OCI-LY7 (cell line): ENCODE measurements around the gene TAOK3. TPM values are rescaled to one million over a fixed set of nuclear protein-coding genes. Genes with fewer than 3 reads are reported as not detected.

ENCODE experiments used
- BruUV-seq: library from RNA; stranded (reverse); fragments of 400-500 nt; replicated peaks from 2 replicates; lab custom pipeline; 2021; lab: Mats Ljungman, UMichigan
- CTCF ChIA-PET: fragments of 300-600 bp; sonication (Branson Sonifier 250); formaldehyde crosslinking; loops from one replicate; lab custom pipeline; 2022; ENCODE audit warnings: antibody characterized with exemption; ENCODE audit not compliant: unreplicated experiment; lab: Charles Lee
- POLR2A ChIA-PET: fragments of 300-600 bp; sonication (Branson Sonifier 250); formaldehyde crosslinking; loops from one replicate; lab custom pipeline; 2022; ENCODE audit warnings: antibody characterized with exemption; lab: Charles Lee
- DNase-seq: peaks from one replicate; pipeline ENCODE4 v3.0.0-alpha.2; 2015; ENCODE audit warnings: low spot score
- H2AFZ ChIP-seq: fragments of 200-600 bp; sonication (generic), shearing (Covaris generic); 2 replicates; pipeline ENCODE4 v1.6.1; 2014; ENCODE audit warnings: mild to moderate bottlenecking, antibody characterized with exemption, low read length, moderate library complexity
- H3K27ac ChIP-seq: fragments of 200-600 bp; sonication (generic); 2 replicates; pipeline ENCODE4 v1.5.1; 2014; ENCODE audit warnings: mixed run types, low read depth, mild to moderate bottlenecking, moderate library complexity, low read length, inconsistent platforms; ENCODE audit not compliant: poor library complexity, severe bottlenecking
- H3K36me3 ChIP-seq: fragments of 200-600 bp; sonication (generic); 2 replicates; pipeline ENCODE4 v1.6.1; 2014; ENCODE audit warnings: mild to moderate bottlenecking, antibody characterized with exemption, low read length, moderate library complexity, mixed read lengths; ENCODE audit not compliant: insufficient read depth
- H3K4me1 ChIP-seq: fragments of 200-600 bp; sonication (generic); 2 replicates; pipeline ENCODE4 v1.5.1; 2014; ENCODE audit warnings: mild to moderate bottlenecking, low read length; ENCODE audit not compliant: insufficient read depth, poor library complexity, severe bottlenecking
- H3K4me2 ChIP-seq: fragments of 200-600 bp; sonication (generic); 2 replicates; pipeline ENCODE4 v1.6.1; 2014; ENCODE audit warnings: mild to moderate bottlenecking, low read length
- H3K4me3 ChIP-seq: fragments of 200-600 bp; sonication (generic); 2 replicates; pipeline ENCODE4 v1.5.1; 2014; ENCODE audit warnings: mild to moderate bottlenecking, low read depth, low read length; ENCODE audit not compliant: poor library complexity, severe bottlenecking
- H3K79me2 ChIP-seq: fragments of 200-600 bp; sonication (generic); 2 replicates; pipeline ENCODE4 v1.6.1; 2016; ENCODE audit warnings: low read depth, mild to moderate bottlenecking, low read length, moderate library complexity, mixed read lengths; ENCODE audit not compliant: insufficient read depth
- H3K9me2 ChIP-seq: fragments of 200-600 bp; sonication (generic); 2 replicates; pipeline ENCODE4 v1.6.1; 2016; ENCODE audit warnings: mild to moderate bottlenecking, low read length, mixed read lengths; ENCODE audit not compliant: insufficient read depth
- H3K9me3 ChIP-seq: fragments of 200-600 bp; sonication (generic); 2 replicates; pipeline ENCODE4 v1.6.1; 2014; ENCODE audit warnings: mild to moderate bottlenecking, mixed run types, low read length, mixed read lengths
- H4K20me1 ChIP-seq: fragments of 200-600 bp; sonication (generic); 2 replicates; pipeline ENCODE4 v1.6.1; 2014; ENCODE audit warnings: mild to moderate bottlenecking, antibody characterized with exemption, low read length, moderate library complexity, mixed read lengths; ENCODE audit not compliant: insufficient read depth
- EZH2phosphoT487 ChIP-seq: fragments of 200-600 bp; sonication (generic); IDR thresholded peaks from 2 replicates; pipeline ENCODE4 v1.6.1; 2018; ENCODE audit warnings: low read depth, borderline replicate concordance, mild to moderate bottlenecking, mixed run types, antibody characterized with exemption, low read length, moderate library complexity, mixed read lengths
- intact Hi-C: fragments of 100-400 bp; cut with micrococcal nuclease; formaldehyde crosslinking; loops from one replicate; pipeline ENCODE4 v1.10.0; 2022; ENCODE audit not compliant: unreplicated experiment
- total RNA-seq, 2 experiments: library from RNA; depleted of rRNA in 1 of 2; stranded (reverse); fragments of >200 nt in 1 of 2; shearing (Covaris generic) in 1 of 2; gene quantifications; 2 replicates each; pipeline ENCODE4 v1.2.3, GENCODE V29; 2014 to 2022
- TF ChIP-seq, protein P1 (sequence below): fragments of 200-600 bp; sonication (generic); conservative IDR thresholded peaks from 2 replicates; pipeline ENCODE4 v1.5.1; 2014; ENCODE audit warnings: mild to moderate bottlenecking, antibody characterized with exemption, low read length, moderate library complexity, mixed read lengths

TAOK3 gene
- total RNA-seq, 2 experiments from 2014 or later = 30.7 to 56.0 TPM

DNA sequence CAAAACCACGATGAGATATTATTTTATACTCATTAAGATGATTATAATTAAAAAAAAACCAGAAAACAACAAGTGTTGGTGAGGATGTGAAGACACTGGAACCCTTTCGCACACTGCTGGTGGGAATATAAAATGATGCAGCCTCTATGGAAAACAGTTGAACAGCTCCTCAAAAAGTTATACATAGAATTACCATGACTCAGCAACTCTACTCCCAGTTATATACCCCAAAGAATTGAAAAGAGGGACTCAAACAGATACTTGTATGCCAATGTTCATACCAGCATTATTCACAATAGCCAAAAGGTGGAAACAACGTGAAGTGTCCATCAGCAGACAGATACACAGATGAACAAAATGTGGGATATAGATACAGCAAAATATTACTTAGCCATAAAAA is 53.1 kb downstream of the TAOK3 start:
- no peak overlapping the region for H3K4me3 ChIP-seq
- CTCF ChIA-PET = no interaction called here
- peaks cover 6% of the 10 kb centered on the region; the same call in 1 of the 2 replicates for H3K9me3 ChIP-seq
- no peak for DNase-seq
- intact Hi-C loops = no loop called here
- no TSS peak for BruUV-seq
- POLR2A ChIA-PET = interaction anchor here (0.6 to 1.0 kb wide), 2 partner anchors 10 to 253 kb away, joined by 3 to 4 read pairs; no protein-coding TSS in a partner anchor
- H3K27ac ChIP-seq = no peak overlapping the region
- H2AFZ ChIP-seq = no peak overlapping the region
- no peaks in the 10 kb centered on the region; the same call in 1 of the 2 replicates for H3K36me3 ChIP-seq
- H3K79me2 ChIP-seq = peaks cover 9% of the 10 kb centered on the region; the same call in 1 of the 2 replicates
- TF ChIP-seq, protein P1, sequence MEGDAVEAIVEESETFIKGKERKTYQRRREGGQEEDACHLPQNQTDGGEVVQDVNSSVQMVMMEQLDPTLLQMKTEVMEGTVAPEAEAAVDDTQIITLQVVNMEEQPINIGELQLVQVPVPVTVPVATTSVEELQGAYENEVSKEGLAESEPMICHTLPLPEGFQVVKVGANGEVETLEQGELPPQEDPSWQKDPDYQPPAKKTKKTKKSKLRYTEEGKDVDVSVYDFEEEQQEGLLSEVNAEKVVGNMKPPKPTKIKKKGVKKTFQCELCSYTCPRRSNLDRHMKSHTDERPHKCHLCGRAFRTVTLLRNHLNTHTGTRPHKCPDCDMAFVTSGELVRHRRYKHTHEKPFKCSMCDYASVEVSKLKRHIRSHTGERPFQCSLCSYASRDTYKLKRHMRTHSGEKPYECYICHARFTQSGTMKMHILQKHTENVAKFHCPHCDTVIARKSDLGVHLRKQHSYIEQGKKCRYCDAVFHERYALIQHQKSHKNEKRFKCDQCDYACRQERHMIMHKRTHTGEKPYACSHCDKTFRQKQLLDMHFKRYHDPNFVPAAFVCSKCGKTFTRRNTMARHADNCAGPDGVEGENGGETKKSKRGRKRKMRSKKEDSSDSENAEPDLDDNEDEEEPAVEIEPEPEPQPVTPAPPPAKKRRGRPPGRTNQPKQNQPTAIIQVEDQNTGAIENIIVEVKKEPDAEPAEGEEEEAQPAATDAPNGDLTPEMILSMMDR = no peak
- no peaks in the 10 kb centered on the region for H4K20me1 ChIP-seq
- no peaks in the 10 kb centered on the region for H3K9me2 ChIP-seq
- no peak overlapping the region for H3K4me2 ChIP-seq
- H3K4me1 ChIP-seq = peaks cover 1% of the 10 kb centered on the region

DNA sequence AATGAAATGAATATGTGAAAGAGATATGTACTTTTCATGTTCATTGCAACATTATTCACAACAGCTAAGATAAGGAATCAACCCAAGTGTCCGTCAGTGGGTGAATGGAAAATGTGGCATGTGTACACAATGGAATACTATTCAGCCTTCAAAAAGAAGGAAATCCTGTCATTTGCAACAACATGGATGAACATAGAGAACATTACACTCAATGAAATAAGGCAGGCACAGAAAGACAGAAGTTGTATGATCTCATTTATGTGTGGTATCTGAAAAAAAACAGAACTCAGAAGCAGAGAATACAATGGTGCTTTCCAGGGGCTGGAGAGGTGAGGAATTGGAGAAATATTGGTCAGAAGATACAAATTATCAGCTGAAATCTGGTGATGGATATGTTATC is 54.0 kb downstream of the TAOK3 start:
- Histone ChIP-seq H3K4me2 (no peak overlapping the region), H2AFZ (no peak overlapping the region), H3K4me1 (peaks cover 10% of the 10 kb centered on the region), H3K9me3 (peaks cover 6% of the 10 kb centered on the region; the same call in 1 of the 2 replicates), H3K9me2 (no peaks in the 10 kb centered on the region), H3K36me3 (no peaks in the 10 kb centered on the region; the same call in 1 of the 2 replicates), H3K27ac (no peak overlapping the region), H4K20me1 (no peaks in the 10 kb centered on the region), H3K79me2 (peaks cover 9% of the 10 kb centered on the region; the same call in 1 of the 2 replicates), H3K4me3 (no peak overlapping the region)
- no peak for DNase-seq
- ChIA-PET POLR2A (interaction anchor here (1.0 to 1.1 kb wide), 2 partner anchors 9 to 12 kb away, joined by 3 read pairs; no protein-coding TSS in a partner anchor), CTCF (no interaction called here)
- TF ChIP-seq, protein P1 = no peak
- TF ChIP-seq EZH2phosphoT487 = no peak
- intact Hi-C loops = no loop called here
- no TSS peak for BruUV-seq

DNA sequence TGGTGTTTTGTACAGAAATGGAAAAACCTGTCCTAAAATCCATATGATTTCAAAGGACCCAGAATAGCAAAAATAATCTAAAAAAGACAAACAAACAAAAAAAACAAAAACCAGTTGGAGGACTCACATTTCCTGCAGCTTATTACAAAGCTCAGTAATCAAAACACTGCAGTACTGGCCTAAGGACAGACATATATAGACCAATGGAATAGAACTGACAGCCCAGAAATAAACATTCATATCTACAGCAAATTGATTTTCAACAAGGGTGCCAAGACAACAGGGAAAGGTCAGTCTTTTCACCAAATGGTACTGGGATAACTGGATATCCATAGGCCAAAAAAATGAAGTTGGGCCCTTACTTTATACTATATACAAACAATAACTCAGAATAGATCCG is 55.0 kb downstream of the TAOK3 start:
- H3K4me2 ChIP-seq = no peak overlapping the region
- peaks cover 12% of the 10 kb centered on the region; the same call in 1 of the 2 replicates for H3K79me2 ChIP-seq
- CTCF ChIA-PET = interaction anchor here (0.6 kb wide), 1 partner anchor 254 kb away, joined by 4 read pairs; no protein-coding TSS in a partner anchor
- POLR2A ChIA-PET = interaction anchor here (0.6 to 1.1 kb wide), 3 partner anchors 11 to 235 kb away, joined by 3 read pairs; no protein-coding TSS in a partner anchor
- BruUV-seq = no TSS peak
- H3K9me3 ChIP-seq = peaks cover 6% of the 10 kb centered on the region; the same call in 1 of the 2 replicates
- TF ChIP-seq, protein P1 = no peak
- no peak for TF ChIP-seq EZH2phosphoT487
- H3K4me3 ChIP-seq = no peak overlapping the region
- H3K27ac ChIP-seq = no peak overlapping the region
- no peaks in the 10 kb centered on the region; the same call in 1 of the 2 replicates for H3K36me3 ChIP-seq
- intact Hi-C loops = no loop called here
- H3K9me2 ChIP-seq = no peaks in the 10 kb centered on the region
- H4K20me1 ChIP-seq = no peaks in the 10 kb centered on the region
- H3K4me1 ChIP-seq = peaks cover 13% of the 10 kb centered on the region
- no peak for DNase-seq
- no peak overlapping the region for H2AFZ ChIP-seq
